GM13977 (cell line): Measurements from ENCODE around the gene ZNF883.

Experiments
- DNase-seq: peaks from one replicate; pipeline ENCODE4 v3.0.0; 2012; ENCODE audit warnings: low spot score
- CTCF ChIP-seq: IDR thresholded peaks from 2 replicates; pipeline ENCODE4 v1.5.1; 2012; ENCODE audit warnings: mild to moderate bottlenecking, control low read depth; ENCODE audit not compliant: insufficient read depth; ENCODE audit errors: extremely low read depth, missing control alignments
- in situ Hi-C: fragments of 300-500 bp; cut with MboI; formaldehyde crosslinking; loops from one replicate; pipeline ENCODE4 v1.12.0; 2022; ENCODE audit warnings: low sequenced_read_pairs, low pct_unique_long_range_greater_than_20kb, mixed read lengths, inconsistent platforms; ENCODE audit not compliant: unreplicated experiment

ZNF883 gene

GRCh38 chr9:112917987-112918362 is 94.0 kb downstream of the ZNF883 start:
- no peak for DNase-seq
- no peak for TF ChIP-seq CTCF
- in situ Hi-C loops: no loop called here

- no peak for DNase-seq
Measured at GRCh38 chr9:112917047-112917986, 94.7 kb downstream of the ZNF883 start.

GRCh38 chr9:112914524-112914923 is 97.5 kb downstream of the ZNF883 start:
- no peak for TF ChIP-seq CTCF
- DNase-seq: no peak
- in situ Hi-C loops: no loop called here

More at GRCh38 chr9:112917047-112917986, 94.7 kb downstream of the ZNF883 start:
- in situ Hi-C loops: no loop called here
- TF ChIP-seq CTCF: no peak

- in situ Hi-C loops: no loop called here
- DNase-seq: no peak
- TF ChIP-seq CTCF: no peak
Measured at GRCh38 chr9:112913326-112913725, 98.7 kb downstream of the ZNF883 start.

- DNase-seq: no peak
- no peak for TF ChIP-seq CTCF
- in situ Hi-C loops: no loop called here
Measured at GRCh38 chr9:112912636-112913035, 99.4 kb downstream of the ZNF883 start.

GRCh38 chr9:112911736-112912135 is 100.3 kb downstream of the ZNF883 start:
- in situ Hi-C loops: no loop called here
- DNase-seq: no peak
- TF ChIP-seq CTCF: no peak
